ENCODE results near the gene EPHB6. TPM values are rescaled to one million over a fixed set of nuclear protein-coding genes. Genes with fewer than 3 reads are reported as not detected.

Gene EPHB6
- polyA plus RNA-seq, 1 donor, result 6.8 TPM

DNA sequence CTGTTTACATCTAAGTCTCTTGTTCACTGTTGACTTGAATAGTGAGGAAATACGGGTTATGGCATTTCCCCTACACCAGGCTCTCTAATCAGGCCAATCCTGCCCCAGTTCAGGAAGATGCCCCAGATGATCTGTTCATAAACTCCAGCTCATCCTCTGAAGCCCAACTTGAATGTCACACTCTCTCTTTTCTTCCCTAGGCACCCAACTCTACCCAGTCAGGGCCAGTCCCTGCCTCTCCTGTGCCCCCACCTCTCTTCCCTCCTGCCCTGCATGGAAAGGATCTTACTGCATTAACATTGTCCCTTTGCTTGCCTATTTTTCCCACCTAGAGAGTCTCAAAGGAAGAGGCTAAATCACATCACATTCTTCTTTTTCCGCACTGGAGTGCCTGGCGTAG lies 41.3 kb downstream of the EPHB6 start:
- Histone ChIP-seq H3K27ac (ENCODE audit: low read length) (no peak overlapping the region), H3K4me3 (ENCODE audit: low read length) (no peak overlapping the region), H3K36me3 (ENCODE audit: control insufficient read depth, insufficient read depth, low read length) (no peaks in the 10 kb centered on the region), H3K4me1 (ENCODE audit: control insufficient read depth, insufficient read depth, low read length) (peaks cover 27% of the 10 kb centered on the region), H3K27me3 (ENCODE audit: control insufficient read depth, insufficient read depth, low read length) (no peaks in the 10 kb centered on the region), H3K9me3 (ENCODE audit: control insufficient read depth, low read depth, low read length) (no peaks in the 10 kb centered on the region)
- no peak for DNase-seq
- WGBS (ENCODE audit: insufficient coverage, low lambda C conversion rate), result no CpG with 5 or more reads among the region's 3 CpGs

- no peaks in the 10 kb centered on the region for H3K36me3 ChIP-seq (ENCODE audit: control insufficient read depth, insufficient read depth, low read length)
- no CpG with 5 or more reads among the region's 3 CpGs for WGBS (ENCODE audit: insufficient coverage, low lambda C conversion rate)
- no peaks in the 10 kb centered on the region for H3K27me3 ChIP-seq (ENCODE audit: control insufficient read depth, insufficient read depth, low read length)
- no peak overlapping the region for H3K27ac ChIP-seq (ENCODE audit: low read length)
- H3K4me1 ChIP-seq (ENCODE audit: control insufficient read depth, insufficient read depth, low read length), result peaks cover 27% of the 10 kb centered on the region
- no peak overlapping the region for H3K4me3 ChIP-seq (ENCODE audit: low read length)
- H3K9me3 ChIP-seq (ENCODE audit: control insufficient read depth, low read depth, low read length), result no peaks in the 10 kb centered on the region
- no peak for DNase-seq
Observed at GRCh38 chr7:142896741-142897379, 42.0 kb downstream of the EPHB6 start.

DNA sequence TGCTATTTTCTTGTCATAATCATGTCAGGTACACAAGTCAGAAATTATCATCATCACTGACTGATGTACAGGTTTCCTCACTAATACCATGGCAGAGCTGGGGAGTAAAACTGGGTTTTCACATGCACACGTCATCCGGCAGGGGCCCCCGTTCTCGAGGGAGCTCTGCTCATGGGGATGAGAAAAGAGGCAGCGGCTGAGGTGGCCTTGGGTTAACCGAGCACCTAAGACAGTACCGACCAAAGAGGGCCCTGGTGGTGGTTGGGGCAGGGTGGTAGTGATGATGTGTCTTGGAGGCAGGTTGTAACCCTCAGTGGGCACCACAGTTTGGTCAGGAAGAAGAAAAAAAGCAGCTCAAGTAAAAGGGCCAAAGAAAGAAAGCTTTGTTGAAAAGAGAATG lies 42.8 kb downstream of the EPHB6 start:
- Histone ChIP-seq H3K36me3 (ENCODE audit: control insufficient read depth, insufficient read depth, low read length) (no peaks in the 10 kb centered on the region), H3K27me3 (ENCODE audit: control insufficient read depth, insufficient read depth, low read length) (no peaks in the 10 kb centered on the region), H3K4me1 (ENCODE audit: control insufficient read depth, insufficient read depth, low read length) (peaks cover 26% of the 10 kb centered on the region), H3K9me3 (ENCODE audit: control insufficient read depth, low read depth, low read length) (no peaks in the 10 kb centered on the region), H3K4me3 (ENCODE audit: low read length) (no peak overlapping the region), H3K27ac (ENCODE audit: low read length) (no peak overlapping the region)
- no CpG with 5 or more reads among the region's 7 CpGs for WGBS (ENCODE audit: insufficient coverage, low lambda C conversion rate)
- DNase-seq, result no peak

- H3K4me3 ChIP-seq (ENCODE audit: low read length), result no peak overlapping the region
- peak; percentile 53 to 69 for DNase-seq
- no CpG with 5 or more reads among the region's 3 CpGs for WGBS (ENCODE audit: insufficient coverage, low lambda C conversion rate)
- peaks cover 20% of the 10 kb centered on the region for H3K4me1 ChIP-seq (ENCODE audit: control insufficient read depth, insufficient read depth, low read length)
- no peaks in the 10 kb centered on the region for H3K36me3 ChIP-seq (ENCODE audit: control insufficient read depth, insufficient read depth, low read length)
- H3K9me3 ChIP-seq (ENCODE audit: control insufficient read depth, low read depth, low read length), result no peaks in the 10 kb centered on the region
- no peak overlapping the region for H3K27ac ChIP-seq (ENCODE audit: low read length)
- no peaks in the 10 kb centered on the region for H3K27me3 ChIP-seq (ENCODE audit: control insufficient read depth, insufficient read depth, low read length)
Observed at GRCh38 chr7:142898377-142899170, 43.7 kb downstream of the EPHB6 start.

DNA sequence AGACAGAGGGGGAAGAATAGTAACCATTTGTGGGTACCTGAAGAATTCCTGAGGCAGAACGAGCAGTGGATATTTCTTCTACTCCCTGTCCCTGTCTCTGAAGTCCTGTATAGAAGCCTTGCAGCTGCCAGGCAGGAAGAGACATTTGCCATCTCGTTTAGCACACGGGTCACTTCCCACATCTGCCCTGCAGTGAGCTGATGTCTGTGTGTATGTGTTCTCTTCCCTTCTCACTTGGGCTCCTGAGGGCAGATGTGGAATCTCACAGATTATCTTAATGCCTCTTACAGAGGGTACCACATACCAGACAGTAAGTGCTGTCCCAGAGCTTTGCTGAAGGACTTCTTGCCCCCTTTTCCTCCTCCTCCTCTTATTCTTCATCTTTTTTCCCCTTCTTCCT lies 44.8 kb downstream of the EPHB6 start:
- DNase-seq, result no peak
- no peaks in the 10 kb centered on the region for H3K36me3 ChIP-seq (ENCODE audit: control insufficient read depth, insufficient read depth, low read length)
- no peak overlapping the region for H3K4me3 ChIP-seq (ENCODE audit: low read length)
- H3K9me3 ChIP-seq (ENCODE audit: control insufficient read depth, low read depth, low read length), result no peaks in the 10 kb centered on the region
- H3K27me3 ChIP-seq (ENCODE audit: control insufficient read depth, insufficient read depth, low read length), result no peaks in the 10 kb centered on the region
- WGBS (ENCODE audit: insufficient coverage, low lambda C conversion rate), result no CpG with 5 or more reads among the region's 3 CpGs
- H3K27ac ChIP-seq (ENCODE audit: low read length), result no peak overlapping the region
- peaks cover 12% of the 10 kb centered on the region for H3K4me1 ChIP-seq (ENCODE audit: control insufficient read depth, insufficient read depth, low read length)

GRCh38 chr7:142901426-142902259 lies 46.8 kb downstream of the EPHB6 start:
- H3K4me3 ChIP-seq (ENCODE audit: low read length), result no peak overlapping the region
- peaks cover 7% of the 10 kb centered on the region for H3K4me1 ChIP-seq (ENCODE audit: control insufficient read depth, insufficient read depth, low read length)
- DNase-seq, result no peak
- H3K36me3 ChIP-seq (ENCODE audit: control insufficient read depth, insufficient read depth, low read length), result no peaks in the 10 kb centered on the region
- H3K27me3 ChIP-seq (ENCODE audit: control insufficient read depth, insufficient read depth, low read length), result no peaks in the 10 kb centered on the region
- 88% methylated on average over 9 of the region's 15 CpGs for WGBS (ENCODE audit: insufficient coverage, low lambda C conversion rate)
- H3K27ac ChIP-seq (ENCODE audit: low read length), result no peak overlapping the region
- no peaks in the 10 kb centered on the region for H3K9me3 ChIP-seq (ENCODE audit: control insufficient read depth, low read depth, low read length)

GRCh38 chr7:142904128-142904527 lies 49.3 kb downstream of the EPHB6 start:
- DNase-seq, result no peak
- no peaks in the 10 kb centered on the region for H3K9me3 ChIP-seq (ENCODE audit: control insufficient read depth, low read depth, low read length)
- peaks cover 2% of the 10 kb centered on the region for H3K4me1 ChIP-seq (ENCODE audit: control insufficient read depth, insufficient read depth, low read length)
- H3K27me3 ChIP-seq (ENCODE audit: control insufficient read depth, insufficient read depth, low read length), result no peaks in the 10 kb centered on the region
- H3K36me3 ChIP-seq (ENCODE audit: control insufficient read depth, insufficient read depth, low read length), result no peaks in the 10 kb centered on the region
- H3K27ac ChIP-seq (ENCODE audit: low read length), result no peak overlapping the region
- H3K4me3 ChIP-seq (ENCODE audit: low read length), result no peak overlapping the region

DNA sequence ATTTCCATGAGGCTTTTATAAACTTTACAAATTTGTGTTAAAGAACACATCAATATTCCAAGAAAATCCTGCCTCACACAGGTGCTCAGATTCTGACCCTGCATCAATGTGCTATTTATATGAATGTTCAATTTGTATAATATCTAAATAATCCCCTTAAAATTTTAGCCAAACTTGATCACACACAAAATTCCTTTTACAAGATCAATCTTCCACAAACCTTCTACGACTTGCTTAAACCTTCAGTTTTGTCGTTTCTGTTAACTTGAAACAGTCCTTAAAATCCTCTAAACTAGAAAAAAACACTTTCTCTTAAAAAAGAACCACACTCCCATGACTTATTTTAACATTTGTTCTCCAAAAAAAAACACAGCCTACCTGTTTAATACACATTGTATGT lies 50.9 kb downstream of the EPHB6 start:
- no peak overlapping the region for H3K27ac ChIP-seq (ENCODE audit: low read length)
- H3K4me3 ChIP-seq (ENCODE audit: low read length), result no peak overlapping the region
- no peaks in the 10 kb centered on the region for H3K9me3 ChIP-seq (ENCODE audit: control insufficient read depth, low read depth, low read length)
- H3K4me1 ChIP-seq (ENCODE audit: control insufficient read depth, insufficient read depth, low read length), result peaks cover 12% of the 10 kb centered on the region
- DNase-seq, result no peak
- H3K36me3 ChIP-seq (ENCODE audit: control insufficient read depth, insufficient read depth, low read length), result no peaks in the 10 kb centered on the region
- 85% methylated on average over 2 of the region's 2 CpGs for WGBS (ENCODE audit: insufficient coverage, low lambda C conversion rate)
- no peaks in the 10 kb centered on the region for H3K27me3 ChIP-seq (ENCODE audit: control insufficient read depth, insufficient read depth, low read length)

DNA sequence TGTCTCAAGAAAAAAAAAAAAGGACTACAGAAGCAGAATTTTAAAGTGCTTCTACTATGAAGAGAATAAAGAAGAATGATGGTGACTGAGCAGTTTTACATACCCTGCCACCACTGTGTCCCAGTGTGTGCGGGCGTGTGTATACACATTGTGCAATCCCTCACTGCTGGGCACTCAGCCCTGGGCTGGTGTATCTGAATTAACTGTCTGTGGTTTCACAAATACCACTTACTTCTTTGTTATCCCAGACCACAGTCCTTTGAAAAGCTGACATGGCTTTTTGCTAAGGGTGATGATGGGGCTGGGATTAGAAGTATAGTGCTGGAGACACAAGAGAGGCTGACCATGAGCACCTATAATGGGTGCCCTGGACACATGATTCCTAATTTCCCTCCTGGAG lies 51.8 kb downstream of the EPHB6 start:
- no peak for DNase-seq
- WGBS (ENCODE audit: insufficient coverage, low lambda C conversion rate), result no CpG with 5 or more reads among the region's 2 CpGs

GRCh38 chr7:142908290-142908689 lies 53.4 kb downstream of the EPHB6 start:
- no peak overlapping the region for H3K27ac ChIP-seq (ENCODE audit: low read length)
- peaks cover 15% of the 10 kb centered on the region for H3K4me1 ChIP-seq (ENCODE audit: control insufficient read depth, insufficient read depth, low read length)
- no peak overlapping the region for H3K4me3 ChIP-seq (ENCODE audit: low read length)
- H3K36me3 ChIP-seq (ENCODE audit: control insufficient read depth, insufficient read depth, low read length), result no peaks in the 10 kb centered on the region
- H3K9me3 ChIP-seq (ENCODE audit: control insufficient read depth, low read depth, low read length), result no peaks in the 10 kb centered on the region
- DNase-seq, result no peak
- WGBS (ENCODE audit: insufficient coverage, low lambda C conversion rate), result no CpG with 5 or more reads among the region's 11 CpGs
- H3K27me3 ChIP-seq (ENCODE audit: control insufficient read depth, insufficient read depth, low read length), result peaks cover 2% of the 10 kb centered on the region

More for the DNA sequence above, 51.8 kb downstream of the EPHB6 start:
- Histone ChIP-seq H3K4me3 (ENCODE audit: low read length) (no peak overlapping the region), H3K4me1 (ENCODE audit: control insufficient read depth, insufficient read depth, low read length) (peaks cover 15% of the 10 kb centered on the region), H3K9me3 (ENCODE audit: control insufficient read depth, low read depth, low read length) (no peaks in the 10 kb centered on the region), H3K36me3 (ENCODE audit: control insufficient read depth, insufficient read depth, low read length) (no peaks in the 10 kb centered on the region), H3K27me3 (ENCODE audit: control insufficient read depth, insufficient read depth, low read length) (no peaks in the 10 kb centered on the region), H3K27ac (ENCODE audit: low read length) (no peak overlapping the region)

Measured in large intestine (tissue), 3 donors.